Transverse colon (tissue), 4 donors: ENCODE measurements around the gene WDR35. TPM values are rescaled to one million over a fixed set of nuclear protein-coding genes. Genes with fewer than 3 reads are reported as not detected.

Experiments
- DNase-seq: peaks from one replicate; pipeline ENCODE4 v3.0.0-alpha.2; 2019
- H3K27ac ChIP-seq, 4 donors: fragments of 200-600 bp; sonication (generic); 2 replicates each; pipeline ENCODE4 v1.5.1; 2016 to 2018; ENCODE audit warnings: inconsistent platforms in 4 of 4
- H3K27me3 ChIP-seq: fragments of 200-600 bp; sonication (generic); 2 replicates; pipeline ENCODE4 v1.5.1; 2017; ENCODE audit warnings: inconsistent platforms
- H3K36me3 ChIP-seq, 4 donors: fragments of 200-600 bp; sonication (generic); 2 replicates each; pipeline ENCODE4 v1.5.1; 2017 to 2019; ENCODE audit warnings: inconsistent platforms in 4 of 4
- H3K4me1 ChIP-seq, 4 donors: fragments of 200-600 bp; sonication (generic); 2 replicates each; pipeline ENCODE4 v1.5.1; 2017 to 2020; ENCODE audit warnings: inconsistent platforms in 4 of 4
- H3K4me3 ChIP-seq, 4 donors: fragments of 200-600 bp; sonication (generic); 1 replicate in 1 of 4; 2 replicates in 3 of 4; pipeline versions ENCODE4 v1.5.1 to v1.6.1; 2017 to 2019; ENCODE audit warnings: inconsistent platforms in 4 of 4
- H3K9me3 ChIP-seq, 2 donors: fragments of 200-600 bp; sonication (generic); 2 replicates each; pipeline ENCODE4 v1.5.1; 2017 to 2019; ENCODE audit warnings: inconsistent platforms in 2 of 2
- CTCF ChIP-seq, 5 experiments: fragments of 200-600 bp in 3 of 5; fragments of 450-650 bp in 2 of 5; sonication (generic) in 3 of 5; IDR thresholded peaks; 1 replicate in 2 of 5; 2 replicates in 3 of 5; pipeline ENCODE4 v1.5.1; 2016 to 2017; ENCODE audit warnings: antibody characterized with exemption in 5 of 5, inconsistent platforms in 3 of 5, mild to moderate bottlenecking in 2 of 5, moderate library complexity in 1 of 5
- EP300 ChIP-seq: sonication (generic); formaldehyde crosslinking; IDR thresholded peaks from one replicate; pipeline ENCODE4 v1.6.1; 2017; ENCODE audit warnings: antibody characterized with exemption, low read depth
- POLR2A ChIP-seq: fragments of 450-650 bp; IDR thresholded peaks from one replicate; pipeline ENCODE4 v1.6.1; 2016; ENCODE audit warnings: antibody characterized with exemption, mild to moderate bottlenecking, moderate library complexity
- POLR2AphosphoS5 ChIP-seq, 3 donors: sonication (generic); formaldehyde crosslinking; IDR thresholded peaks; one replicate each; pipeline ENCODE4 v1.6.1; 2016; ENCODE audit warnings: antibody characterized with exemption in 3 of 3
- WGBS, 2 donors: methylation state at CpG; one replicate each; pipeline ENCODE4 v1.1.5; 2018; ENCODE audit warnings: low coverage in 1 of 2; 5-methylcytosine and 5-hydroxymethylcytosine counted together
- in situ Hi-C, 4 donors: fragments of 200-750 bp; cut with MboI; loops; one replicate each; pipeline versions ENCODE4 v1.15.0 to v1.15.1; 2017; ENCODE audit warnings: low sequenced_read_pairs in 3 of 4, low pct_ligation_motif_present in 1 of 4, low pct_unique_long_range_greater_than_20kb in 1 of 4
- intact Hi-C: fragments of 100-400 bp; cut with DNase I; formaldehyde crosslinking; loops from one replicate; pipeline ENCODE4 v1.15.1; 2023; ENCODE audit warnings: low total_unique reads
- total RNA-seq, 4 donors: library from RNA; depleted of rRNA; stranded (reverse); fragments of >200 nt; gene quantifications; one replicate each; pipeline ENCODE4 v1.1.0, GENCODE V29; 2016

The WDR35 gene
- total RNA-seq, 4 donors from 2014 or later, result 0.37 to 4.8 (median 2.0) TPM

DNA sequence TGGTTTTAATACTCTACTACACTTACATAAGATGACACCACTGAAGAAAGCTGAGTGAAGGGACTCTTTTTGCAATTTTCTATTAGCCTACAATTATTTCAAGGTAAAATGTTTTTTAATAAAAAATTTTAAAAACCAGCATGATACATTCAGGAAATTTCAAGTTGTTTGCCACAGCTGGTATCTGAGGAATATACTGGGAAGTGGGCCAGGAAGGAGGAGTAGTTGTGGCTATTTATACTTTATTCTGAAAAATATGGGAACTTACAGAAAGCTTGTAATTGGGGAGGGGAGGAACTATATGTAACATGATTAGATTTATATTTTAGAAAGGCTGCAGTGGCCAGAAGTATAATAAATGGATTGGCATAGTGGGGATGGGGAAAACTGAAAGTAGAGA, 40.8 kb downstream of the WDR35 start:
- no peak for TF ChIP-seq EP300
- in situ Hi-C loops, result no loop called here

GRCh38 chr2:19947184-19947940, 42.5 kb downstream of the WDR35 start:
- in situ Hi-C loops (no loop called here), intact Hi-C loops (no loop called here)
- Histone ChIP-seq H3K27me3 (no peaks in the 10 kb centered on the region), H3K9me3 (no peaks in the 10 kb centered on the region), H3K4me1 (no peaks in the 10 kb centered on the region), H3K27ac (no peak overlapping the region), H3K36me3 (no peaks in the 10 kb centered on the region), H3K4me3 (no peak overlapping the region)
- no peak for DNase-seq
- WGBS, 2 donors, result 90 to 92% methylated on average over 4 of the region's 4 CpGs
- no peak for TF ChIP-seq POLR2AphosphoS5 (IDR thresholded peaks at IDR 0.05)
- TF ChIP-seq CTCF (IDR thresholded peaks at IDR 0.05), result no peak
- TF ChIP-seq EP300, result no peak
- no peak for TF ChIP-seq POLR2A

More for the DNA sequence above, 40.8 kb downstream of the WDR35 start:
- H3K36me3 ChIP-seq, result no peaks in the 10 kb centered on the region
- H3K9me3 ChIP-seq, result no peaks in the 10 kb centered on the region
- intact Hi-C loops, result no loop called here
- no peak overlapping the region for H3K4me3 ChIP-seq
- no peak for DNase-seq
- no peaks in the 10 kb centered on the region for H3K4me1 ChIP-seq
- no peak overlapping the region for H3K27ac ChIP-seq
- no peaks in the 10 kb centered on the region for H3K27me3 ChIP-seq

DNA sequence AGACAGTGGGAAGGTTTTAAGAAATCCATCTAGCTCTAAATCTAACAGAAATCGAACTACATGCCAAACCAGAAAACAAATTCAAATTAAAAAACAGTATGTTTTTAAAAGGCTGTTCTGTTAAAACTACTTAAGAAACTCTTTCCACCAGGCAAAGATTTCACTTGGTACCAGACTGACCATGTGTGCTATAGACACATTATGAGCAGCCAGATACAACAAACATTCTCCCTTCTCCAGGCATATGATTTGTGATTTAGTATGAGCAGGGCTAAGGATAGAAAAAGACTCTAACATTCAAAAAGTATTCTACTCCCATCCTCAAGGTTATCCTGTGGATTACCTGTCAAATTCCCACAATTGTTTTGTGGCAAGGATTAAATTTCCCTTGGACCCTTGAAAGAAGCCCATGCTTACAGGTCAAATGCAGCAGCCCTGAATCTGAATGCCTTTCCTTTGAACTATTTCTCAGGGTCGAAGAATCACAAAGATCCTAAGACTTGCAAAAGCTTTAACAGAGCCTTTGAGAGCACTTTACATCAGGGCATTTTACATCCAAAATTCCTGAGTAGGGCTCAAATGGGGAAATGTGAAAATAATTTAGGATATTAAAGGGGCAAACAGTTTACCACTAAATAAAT, 45.6 kb downstream of the WDR35 start:
- intact Hi-C loops (no loop called here), in situ Hi-C loops (no loop called here)
- H3K4me3 ChIP-seq, result no peak overlapping the region
- WGBS, 2 donors, result 71 to 80% methylated on average over 2 of the region's 2 CpGs
- DNase-seq, result no peak
- no peaks in the 10 kb centered on the region for H3K9me3 ChIP-seq
- TF ChIP-seq EP300 (no peak), POLR2AphosphoS5 (IDR thresholded peaks at IDR 0.05) (no peak), POLR2A (no peak), CTCF (IDR thresholded peaks at IDR 0.05) (no peak)
- H3K27me3 ChIP-seq, result no peaks in the 10 kb centered on the region
- no peaks in the 10 kb centered on the region for H3K4me1 ChIP-seq
- peaks cover 0 to 6% (median 0%) of the 10 kb centered on the region in 4 donors for H3K36me3 ChIP-seq
- no peak overlapping the region for H3K27ac ChIP-seq

GRCh38 chr2:19943189-19943588, 46.7 kb downstream of the WDR35 start:
- no peaks in the 10 kb centered on the region for H3K4me1 ChIP-seq
- H3K27me3 ChIP-seq, result no peaks in the 10 kb centered on the region
- DNase-seq, result no peak
- in situ Hi-C loops (no loop called here), intact Hi-C loops (no loop called here)
- H3K9me3 ChIP-seq, result no peaks in the 10 kb centered on the region
- H3K36me3 ChIP-seq, result peaks cover 0 to 6% (median 0%) of the 10 kb centered on the region in 4 donors
- no peak overlapping the region for H3K4me3 ChIP-seq
- no peak overlapping the region for H3K27ac ChIP-seq
- no peak for TF ChIP-seq POLR2A
- no peak for TF ChIP-seq CTCF (IDR thresholded peaks at IDR 0.05)
- TF ChIP-seq POLR2AphosphoS5 (IDR thresholded peaks at IDR 0.05), result no peak
- no peak for TF ChIP-seq EP300
- 73 to 77% methylated on average over 1 of the region's 1 CpG for WGBS, 2 donors
